OCI-M1 (cell line): ENCODE data around the gene POLN.

Experiments
- DNase-seq: peaks from one replicate; lab custom pipeline; 2025; lab: John Stamatoyannopoulos, UW

Gene POLN

DNA sequence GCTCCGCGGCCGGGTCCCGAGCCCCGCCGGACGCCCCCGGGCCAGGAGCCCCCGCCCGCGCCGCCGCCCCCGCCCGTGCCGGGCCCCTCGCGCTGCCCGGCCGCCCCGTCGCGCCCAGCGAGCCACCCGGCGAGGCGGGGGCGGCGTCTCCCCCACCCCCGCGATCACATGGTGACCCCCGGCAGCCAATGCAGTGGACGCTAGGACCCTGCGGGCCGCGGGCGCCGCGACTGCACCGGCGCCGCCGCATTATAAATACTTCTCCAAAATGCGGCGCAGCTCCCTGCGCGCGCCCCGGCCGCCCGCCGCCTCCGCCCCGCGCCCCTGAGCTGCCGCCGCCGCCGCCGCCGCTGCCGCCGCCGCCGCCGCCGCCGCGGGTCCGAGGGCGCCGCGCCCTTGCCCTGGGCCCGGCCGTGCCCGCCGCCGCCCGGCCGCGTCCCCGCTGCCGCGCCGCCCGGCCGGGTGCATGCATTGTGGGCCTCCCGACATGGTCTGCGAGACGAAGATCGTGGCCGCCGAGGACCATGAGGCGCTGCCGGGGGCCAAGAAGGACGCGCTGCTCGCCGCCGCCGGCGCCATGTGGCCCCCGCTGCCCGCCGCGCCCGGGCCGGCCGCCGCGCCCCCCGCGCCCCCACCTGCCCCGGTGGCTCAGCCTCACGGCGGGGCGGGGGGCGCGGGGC, 182.7 kb downstream of the POLN start, which contains the start of gene NAT8L:
TSS of gene NAT8L (plus strand) at position 282 of the 680 bp plus-strand sequence. CDS start at position 467, 185 bp downstream.
- DNase-seq: peak; percentile 76

DNA sequence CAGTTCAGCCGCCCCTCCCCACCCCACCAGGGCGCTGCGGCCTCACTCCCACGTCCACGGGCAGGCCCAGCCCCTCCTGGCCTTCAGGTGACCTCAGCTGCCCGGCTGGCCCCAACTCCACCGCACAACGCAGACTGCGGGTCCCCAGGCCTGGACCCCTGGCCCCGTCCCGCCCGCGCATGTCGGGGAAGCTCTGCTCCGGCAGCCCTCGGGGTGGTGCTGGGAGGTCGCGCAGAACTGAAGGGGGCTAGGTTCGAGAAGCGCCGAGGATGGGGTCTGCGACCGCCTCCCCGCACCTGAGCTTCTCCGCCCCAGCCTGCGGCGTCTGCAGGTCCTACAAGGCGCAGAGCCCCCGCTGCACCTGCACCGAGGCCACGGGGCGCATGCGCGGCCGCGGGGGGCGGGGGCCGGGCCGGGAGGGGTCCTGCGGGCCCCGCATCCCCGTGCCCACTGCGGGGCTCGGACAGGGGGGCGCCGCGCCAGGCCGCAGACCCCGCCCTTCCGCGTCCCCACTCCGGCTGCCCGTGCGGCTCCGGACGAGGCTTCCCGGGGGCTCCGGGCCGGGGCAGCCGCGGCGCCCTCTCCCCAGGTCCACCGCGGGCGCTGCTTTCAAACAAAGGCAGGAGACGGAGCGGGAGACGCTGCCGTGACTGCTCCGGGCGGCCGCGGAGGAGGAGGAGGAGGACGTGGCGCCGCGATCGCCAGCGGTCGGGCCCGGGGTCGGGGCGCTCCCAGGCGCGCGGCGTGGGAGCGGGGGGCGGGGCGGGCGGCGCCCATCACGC, 183.5 kb downstream of the POLN start:
- no peak for DNase-seq

GRCh38 chr4:2057382-2058065, 184.4 kb downstream of the POLN start:
- no peak for DNase-seq

GRCh38 chr4:2054217-2054616, 187.7 kb downstream of the POLN start:
- DNase-seq: no peak

DNA sequence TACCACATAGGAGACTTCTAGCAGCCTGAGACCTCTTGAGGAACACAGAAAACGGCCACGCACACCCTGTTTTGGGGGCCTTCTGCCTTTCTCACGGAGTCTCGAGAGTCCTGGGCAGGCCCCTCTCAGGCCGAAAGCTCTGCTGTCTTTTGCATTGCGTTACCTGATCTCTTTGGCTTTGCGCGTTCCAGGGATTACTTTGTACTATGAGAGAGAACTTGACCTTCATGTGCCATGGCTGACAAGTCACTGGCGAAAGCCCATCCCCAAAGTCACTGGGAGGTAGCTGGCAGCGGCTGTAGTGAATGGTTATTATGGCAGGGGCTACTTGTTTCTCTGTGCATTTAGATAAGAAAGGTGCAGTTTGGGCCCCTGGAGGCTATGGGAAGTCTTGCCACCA, 190.8 kb downstream of the POLN start:
- no peak for DNase-seq

- no peak for DNase-seq
These were observed 192.1 kb downstream of the POLN start for GRCh38 chr4:2049811-2050210.

GRCh38 chr4:2049381-2049780, 192.5 kb downstream of the POLN start:
- no peak for DNase-seq

GRCh38 chr4:2048831-2049230, 193.1 kb downstream of the POLN start:
- no peak for DNase-seq

DNA sequence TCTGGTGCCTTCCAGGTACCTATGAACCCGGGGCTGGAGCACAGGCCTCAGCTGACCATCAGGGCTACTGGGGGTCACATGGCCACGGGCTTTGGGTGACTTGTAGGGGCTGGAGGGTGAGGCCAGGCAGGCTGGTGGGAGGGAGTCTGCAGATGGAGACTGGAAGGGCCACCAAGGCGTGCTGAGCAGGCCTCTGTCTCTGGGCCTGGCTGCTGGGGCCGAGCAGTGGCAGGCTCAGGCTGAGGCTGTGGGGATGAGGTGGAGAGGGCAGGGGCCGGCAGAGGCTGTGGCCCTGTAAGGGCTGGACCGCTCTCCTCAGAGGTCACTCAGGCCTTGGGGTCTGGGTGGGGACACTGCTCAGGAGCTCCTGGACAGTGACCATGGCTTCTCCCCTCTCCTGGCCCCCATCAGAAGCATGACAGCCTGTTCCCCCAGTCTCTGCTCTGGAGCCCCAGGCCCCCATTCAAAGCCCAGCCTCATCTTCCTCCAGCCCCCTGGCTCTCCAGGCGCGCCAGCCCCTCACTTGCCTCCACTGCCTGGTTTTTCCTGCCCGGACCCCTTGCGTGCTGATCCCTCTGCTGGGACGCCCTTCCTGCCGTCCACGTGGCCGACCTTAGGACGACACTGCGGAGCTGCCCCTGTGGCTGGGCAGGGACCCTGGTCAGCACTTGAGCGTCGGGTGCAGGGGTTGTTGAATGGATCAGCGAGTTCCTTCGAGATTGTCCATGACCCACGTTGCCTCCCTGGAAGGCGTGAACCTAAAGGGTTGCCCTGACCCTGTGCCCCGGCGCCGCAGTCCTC, 193.9 kb downstream of the POLN start:
- no peak for DNase-seq

DNA sequence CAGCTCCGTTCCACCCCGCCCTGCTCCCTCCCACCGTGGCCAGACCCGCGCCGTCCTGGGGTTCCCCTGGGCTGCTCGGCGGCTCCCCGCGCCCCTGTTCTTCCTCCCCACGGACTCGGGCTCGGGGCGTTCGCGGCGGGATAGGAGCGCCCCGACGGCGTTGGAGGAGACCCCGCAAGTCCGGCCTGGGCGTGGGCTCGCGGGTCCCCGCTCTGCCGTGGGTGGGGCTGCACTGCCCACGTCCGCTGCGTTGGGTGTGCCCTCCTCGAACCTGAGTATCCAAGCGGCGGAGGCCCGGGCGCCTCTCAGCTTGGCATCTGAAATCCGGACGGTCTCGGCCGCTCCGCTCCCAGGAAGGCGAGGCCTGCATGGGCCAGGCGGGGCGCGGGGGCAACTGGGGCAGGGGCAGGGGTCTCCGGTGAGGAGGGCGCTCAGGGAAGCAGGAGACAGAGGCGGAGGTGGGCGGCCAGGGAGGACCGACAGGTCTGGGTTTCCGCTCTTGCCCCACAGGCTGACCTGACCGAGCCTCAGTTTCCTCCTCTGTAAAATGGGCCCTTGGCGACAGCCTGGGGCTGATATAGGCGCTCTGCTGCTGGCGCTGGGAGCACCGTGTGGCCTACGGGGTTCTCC, 194.8 kb downstream of the POLN start:
- no peak for DNase-seq

DNA sequence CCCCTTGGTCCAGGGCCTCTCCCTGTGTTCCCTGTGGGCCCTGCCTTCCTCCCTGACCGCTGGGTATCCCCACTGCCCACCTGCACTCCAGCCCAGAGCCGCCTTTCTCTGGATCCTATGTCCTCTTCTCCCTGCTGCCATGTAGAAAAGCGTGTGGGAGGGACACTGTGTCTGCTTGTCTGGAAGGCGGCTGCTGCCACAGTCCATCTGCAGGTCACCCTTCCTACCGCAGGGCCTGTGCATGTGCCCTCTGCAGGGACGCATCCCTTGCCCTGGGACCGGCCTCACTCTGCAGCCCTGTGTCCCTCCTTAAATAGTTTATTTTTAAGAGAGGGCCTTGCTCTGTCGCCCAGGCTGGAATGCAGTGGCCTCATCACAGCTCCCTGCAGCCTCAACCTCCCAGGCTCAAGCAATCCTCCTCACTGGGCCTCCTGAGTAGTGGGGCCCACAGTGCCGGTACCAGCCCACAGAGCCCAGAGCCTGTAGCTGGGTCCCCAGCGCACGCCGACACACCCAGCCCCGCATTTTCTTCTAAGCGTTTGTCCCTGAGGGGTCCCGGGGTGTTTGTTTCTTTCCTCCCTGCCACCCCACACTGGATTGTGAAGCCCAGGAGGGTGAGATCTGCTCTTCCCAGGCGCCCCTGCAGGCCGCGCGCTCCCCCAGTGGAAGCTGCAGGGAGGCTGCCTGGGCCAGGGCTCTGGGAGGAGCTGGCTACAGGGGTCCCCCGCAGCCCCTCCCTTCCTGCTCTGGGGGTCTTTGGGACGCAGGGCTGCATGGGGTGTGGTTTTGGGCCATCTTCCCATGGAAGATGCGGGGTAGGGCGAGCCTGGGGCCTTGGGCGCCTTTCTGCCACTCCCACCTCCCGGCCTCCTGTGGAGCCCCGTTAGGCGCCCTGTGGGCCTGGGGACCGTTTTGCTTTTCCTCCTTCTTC, 195.6 kb downstream of the POLN start:
- DNase-seq: no peak

GRCh38 chr4:2045518-2045951, 196.4 kb downstream of the POLN start:
- DNase-seq: no peak

DNA sequence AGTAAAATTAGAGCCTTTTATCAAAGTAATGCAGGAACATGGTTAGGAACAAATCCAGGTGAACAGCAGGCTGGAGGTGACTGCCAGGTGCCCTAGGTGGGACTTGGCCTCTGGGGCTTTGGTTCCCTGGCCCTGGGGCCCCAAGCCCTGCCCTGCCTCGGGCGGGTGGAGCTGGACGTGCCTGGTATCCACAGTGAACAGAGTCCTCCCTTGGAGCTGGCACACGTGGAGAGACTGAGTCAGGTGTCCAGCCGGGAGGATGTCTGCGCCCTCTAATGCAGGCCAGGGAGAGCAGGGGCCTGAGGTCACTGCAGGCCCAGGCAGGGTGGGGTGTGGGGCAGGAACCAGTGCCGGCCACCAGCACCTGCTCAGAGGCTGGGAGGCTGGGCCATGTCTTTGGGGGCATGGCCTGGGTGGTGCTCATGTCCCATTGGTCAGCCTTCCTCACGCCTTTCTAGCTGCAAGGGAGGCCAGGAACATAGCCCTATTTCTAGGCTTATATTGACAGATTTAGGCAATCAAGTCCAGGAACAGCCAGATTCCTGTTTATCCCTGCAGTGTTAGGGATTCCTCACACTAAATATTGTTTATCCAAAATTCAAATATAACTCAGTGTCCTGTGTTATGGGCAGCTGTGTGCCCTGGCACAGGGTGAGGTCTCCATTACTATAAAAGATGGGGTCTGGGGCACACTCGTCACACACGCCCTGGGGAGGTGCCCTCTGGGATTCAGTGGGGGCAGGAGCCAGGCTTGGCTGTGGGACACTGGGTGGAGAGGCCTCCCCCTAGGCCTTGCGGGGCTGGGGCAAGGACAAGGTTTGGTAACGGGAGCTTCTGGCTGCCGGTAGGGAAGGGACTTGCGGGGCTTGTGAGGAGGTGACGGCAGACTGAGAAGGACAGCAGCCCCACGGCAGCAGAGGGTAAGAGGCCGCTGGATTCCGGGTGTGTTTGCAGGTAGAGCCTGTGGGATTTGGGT, 197.1 kb downstream of the POLN start:
- no peak for DNase-seq

GRCh38 chr4:2044119-2044485, 197.8 kb downstream of the POLN start:
- DNase-seq: no peak

DNA sequence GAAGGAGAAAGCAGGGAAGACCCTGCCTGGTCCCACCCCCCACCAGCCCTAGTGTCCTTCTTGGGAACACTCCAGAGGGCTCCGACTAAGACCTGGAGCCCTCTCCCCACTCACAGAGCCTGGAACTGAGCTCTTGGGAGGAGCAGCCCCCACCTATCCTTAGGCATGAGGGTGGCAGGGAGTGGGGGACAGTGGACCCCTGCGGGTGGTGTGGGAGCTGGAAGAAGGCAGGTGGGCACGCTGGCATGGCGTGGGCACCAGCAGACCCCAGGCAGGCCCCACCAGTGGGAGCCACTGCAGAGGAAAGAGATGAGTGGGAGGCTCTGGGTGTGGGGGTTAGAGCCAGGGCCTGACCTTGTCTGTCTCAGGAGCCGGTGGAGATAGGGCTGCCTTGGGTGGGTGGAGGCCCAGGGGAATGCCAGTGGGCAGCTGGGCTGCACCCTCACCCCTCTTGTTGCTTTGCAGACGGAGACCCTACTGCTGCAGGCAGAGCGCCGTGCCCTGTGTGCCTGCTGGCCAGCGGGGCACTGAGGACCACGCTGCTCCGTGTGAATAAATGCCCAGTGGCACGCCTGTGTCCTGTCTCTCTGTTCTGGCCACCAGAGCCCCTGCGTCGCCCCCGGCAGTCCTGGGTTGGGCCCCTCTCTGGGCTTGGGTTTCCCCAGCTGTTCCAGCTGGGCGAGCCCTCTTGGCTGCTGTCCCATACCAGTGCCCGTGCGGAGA, 198.4 kb downstream of the POLN start:
- no peak for DNase-seq

- DNase-seq: no peak
These were observed 198.9 kb downstream of the POLN start for GRCh38 chr4:2042947-2043395.

- DNase-seq: peak; percentile 28
These were observed 199.5 kb downstream of the POLN start for GRCh38 chr4:2042204-2042946.
